Hematopoietic multipotent progenitor cell treated with erythropoietin and hydrocortisone succinate and interleukin-3 and kit ligand, for 8 days (in vitro differentiated cells): ENCODE results near the gene RPL41.
"Not testable (repeated sequence)": the region's sequence is repeated elsewhere in the genome, so short reads cannot be mapped to it uniquely, and the experiment has no call there.

Experiments
- DNase-seq: peaks from one replicate; pipeline ENCODE4 v3.0.0-alpha.2; 2015

RPL41 gene

GRCh38 chr12:56129206-56129941, 12.9 kb downstream of the RPL41 start:
- DNase-seq = peak; percentile 72

- DNase-seq = no peak
These were observed 13.6 kb downstream of the RPL41 start for GRCh38 chr12:56129942-56130495.

GRCh38 chr12:56130876-56131275, 14.4 kb downstream of the RPL41 start:
- no peak for DNase-seq

GRCh38 chr12:56134897-56135296, 18.5 kb downstream of the RPL41 start:
- DNase-seq = no peak

GRCh38 chr12:56137853-56138571, 21.6 kb downstream of the RPL41 start:
- no peak for DNase-seq

GRCh38 chr12:56141946-56142784, 25.7 kb downstream of the RPL41 start:
- no peak for DNase-seq

GRCh38 chr12:56143217-56143616, 26.8 kb downstream of the RPL41 start:
- DNase-seq = no peak

GRCh38 chr12:56143870-56144269, 27.4 kb downstream of the RPL41 start:
- no peak for DNase-seq

- no peak for DNase-seq
These were observed 28.8 kb downstream of the RPL41 start for GRCh38 chr12:56145217-56145616.

GRCh38 chr12:56146492-56147460, 30.3 kb downstream of the RPL41 start:
- no peak for DNase-seq

- peak; percentile 51 for DNase-seq
These were observed 34.1 kb downstream of the RPL41 start for GRCh38 chr12:56150563-56150962.

GRCh38 chr12:56151672-56152131, 35.3 kb downstream of the RPL41 start:
- DNase-seq = peak; percentile 80

- peak; percentile 93 for DNase-seq
These were observed 35.8 kb downstream of the RPL41 start, which contains the start of gene MYL6B for GRCh38 chr12:56152132-56152755. Gene MYL6B, plus strand, starts transcription at chr12:56152587. Its CDS starts 1,332 bp downstream, at chr12:56153919.

GRCh38 chr12:56152756-56153677, 36.6 kb downstream of the RPL41 start:
- DNase-seq = no peak

GRCh38 chr12:56153678-56154065, 37.2 kb downstream of the RPL41 start:
- DNase-seq = no peak

- DNase-seq = no peak
These were observed 37.9 kb downstream of the RPL41 start for GRCh38 chr12:56154246-56154771.

- DNase-seq = no peak
These were observed 38.4 kb downstream of the RPL41 start for GRCh38 chr12:56154818-56155217.

GRCh38 chr12:56155256-56155845, 38.9 kb downstream of the RPL41 start:
- DNase-seq = no peak

- not testable (repeated sequence) for DNase-seq
These were observed 40.2 kb downstream of the RPL41 start for GRCh38 chr12:56156464-56157200.
